Heart left ventricle (tissue), 16 donors: ENCODE data around the gene VARS1. TPM values are rescaled to one million over a fixed set of nuclear protein-coding genes. Genes with fewer than 3 reads are reported as not detected.
A peak's percentile ranks its signal among the peaks of the same experiment; 100 is the strongest.

ENCODE experiments used
- ATAC-seq, 4 donors: fragments of 200-7000 bp; cut with Tn5 transposase; one replicate each; pipeline ENCODE4 v1.9.1; 2020 to 2022; ENCODE audit warnings: moderate library complexity in 4 of 4, mild to moderate bottlenecking in 3 of 4, moderate number of reproducible peaks in 1 of 4
- DNase-seq, 5 donors: peaks; one replicate each; pipeline ENCODE4 v3.0.0-alpha.2; 2020
- H3K27ac ChIP-seq, 12 donors: fragments of 200-600 bp; sonication (generic) in 4 of 12; one replicate each; pipeline versions ENCODE4 v1.5.0 to v1.8.0; 2016 to 2022; ENCODE audit warnings: mild to moderate bottlenecking in 2 of 12
- H3K27me3 ChIP-seq, 9 donors: fragments of 200-600 bp; sonication (generic) in 2 of 9; one replicate each; pipeline versions ENCODE4 v1.5.1 to v1.8.0; 2016 to 2022; ENCODE audit warnings: mild to moderate bottlenecking in 3 of 9
- H3K36me3 ChIP-seq, 9 donors: fragments of 200-600 bp; sonication (generic) in 2 of 9; one replicate each; pipeline versions ENCODE4 v1.5.0 to v1.8.0; 2018 to 2022; ENCODE audit warnings: mild to moderate bottlenecking in 2 of 9
- H3K4me1 ChIP-seq, 12 donors: fragments of 200-600 bp; sonication (generic) in 4 of 12; one replicate each; pipeline versions ENCODE4 v1.5.0 to v1.8.0; 2016 to 2022; ENCODE audit warnings: mild to moderate bottlenecking in 3 of 12
- H3K4me3 ChIP-seq, 12 donors: fragments of 200-600 bp; sonication (generic) in 4 of 12; one replicate each; pipeline versions ENCODE4 v1.5.0 to v1.8.0; 2017 to 2022; ENCODE audit warnings: mild to moderate bottlenecking in 9 of 12, moderate library complexity in 4 of 12
- H3K9me3 ChIP-seq, 12 donors: fragments of 200-600 bp; sonication (generic) in 4 of 12; one replicate each; pipeline versions ENCODE4 v1.5.0 to v1.8.0; 2016 to 2022; ENCODE audit warnings: mild to moderate bottlenecking in 1 of 12
- POLR2A ChIP-seq, 2 donors: fragments of 450-650 bp; IDR thresholded peaks; one replicate each; pipeline ENCODE4 v1.6.1; 2017; ENCODE audit warnings: antibody characterized with exemption in 2 of 2, mild to moderate bottlenecking in 2 of 2, moderate library complexity in 2 of 2
- WGBS, 4 donors: extraction: QIAGEN DNeasy Blood & Tissue Kit in 2 of 4; methylation state at CpG; one replicate each; pipeline versions ENCODE4 v1.1.5 to v1.1.7; 2013 to 2018; 5-methylcytosine and 5-hydroxymethylcytosine counted together
- intact Hi-C, 10 donors: fragments of 100-400 bp; cut with DNase I; formaldehyde crosslinking; loops; one replicate each; pipeline versions ENCODE4 v1.11.1 to v1.14.2; 2022
- polyA plus RNA-seq, 2 donors: library from polyadenylated mRNA; stranded (reverse); fragments of 200-250 nt; gene quantifications; one replicate each; pipeline ENCODE4 v1.2.3, GENCODE V29; 2013
- total RNA-seq, 9 donors: library from RNA; depleted of rRNA in 2 of 9; stranded (reverse); fragments of >200 nt in 2 of 9; fragmentation: NEBNext Ultra II Directional in 3 of 9; extraction: Animal tissue kit (Norgen Biotek cat#: 25700) in 3 of 9; gene quantifications; one replicate each; pipeline versions ENCODE4 v1.1.0 to v1.2.4, GENCODE V29; 2016 to 2023
- TF ChIP-seq, protein P1 (sequence below), 12 donors: fragments of 200-600 bp; sonication (generic) in 4 of 12; IDR thresholded peaks; one replicate each; pipeline versions ENCODE4 v1.5.0 to v1.8.0; 2018 to 2022; ENCODE audit warnings: antibody characterized with exemption in 12 of 12, mild to moderate bottlenecking in 5 of 12
- donor health status: ischemic (EF 13 %, LVEDD 7.1; RV severe dilation, severe dysfunction).
- donor health status: healthy with polysubstance abuse.
- donor health status: DM: no; HTN: yes; CAD: no.
- donor health status: DM: no; HTN: no; CAD: no.
- donor health status: ischemic (EF 25% LVEDD 6.9; RV normal size, moderate dysfunction).
- donor health status: ischemic (EF 25% LVEDD 5.7; RV mildly dilated, moderate dysfunction).
- donor health status: healthy.
- donor health status: DM: yes; HTN: yes; CAD: no.
- donor health status: ischemic (EF 35%, LVEDD 5.7; RV mildly dilated, moderate dysfunction).
- donor health status: nonischemic (EF 11% LVEDD 7.7; RV severe dilation, severe dysfunction).
- donor health status: DM: yes; HTN: yes; CAD: no.
- donor health status: PGD.
- donor health status: ischemic (EF 29% LVEDD 5.4; RV normal size, mild dysfunction).
- donor health status: nonischemic (EF 23%, LVEDD 6.1; RV moderate dilation, normal function).

VARS1 gene
- total and polyA plus RNA-seq, 11 donors: 18.6 to 61.8 (median 26.1) TPM

DNA sequence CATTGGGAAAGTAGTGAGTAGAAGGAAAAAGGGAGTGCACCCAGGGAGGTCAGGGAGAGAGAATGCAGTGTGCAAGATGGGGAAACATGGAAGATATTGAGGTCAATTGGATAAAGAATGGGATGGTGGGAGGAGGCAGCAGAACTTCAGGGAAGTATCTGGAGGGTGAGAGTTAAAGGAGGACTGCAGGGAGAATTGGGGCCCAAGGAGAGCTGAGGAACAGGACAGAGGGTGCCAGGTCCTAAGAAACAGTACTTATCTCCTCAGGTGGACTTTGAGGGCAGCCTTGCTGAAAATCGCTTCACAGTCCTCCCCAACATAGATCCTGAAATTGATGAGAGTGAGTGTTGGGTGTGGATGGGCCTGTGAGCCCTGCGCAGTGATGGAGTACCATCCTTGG, 37.3 kb downstream of the VARS1 start:
- no peak for ATAC-seq

GRCh38 chr6:31752739-31753319, 42.7 kb downstream of the VARS1 start:
- DNase-seq (no peak), ATAC-seq (no peak)
- TF ChIP-seq POLR2A (IDR thresholded peaks at IDR 0.05): no peak
- TF ChIP-seq, protein P1, sequence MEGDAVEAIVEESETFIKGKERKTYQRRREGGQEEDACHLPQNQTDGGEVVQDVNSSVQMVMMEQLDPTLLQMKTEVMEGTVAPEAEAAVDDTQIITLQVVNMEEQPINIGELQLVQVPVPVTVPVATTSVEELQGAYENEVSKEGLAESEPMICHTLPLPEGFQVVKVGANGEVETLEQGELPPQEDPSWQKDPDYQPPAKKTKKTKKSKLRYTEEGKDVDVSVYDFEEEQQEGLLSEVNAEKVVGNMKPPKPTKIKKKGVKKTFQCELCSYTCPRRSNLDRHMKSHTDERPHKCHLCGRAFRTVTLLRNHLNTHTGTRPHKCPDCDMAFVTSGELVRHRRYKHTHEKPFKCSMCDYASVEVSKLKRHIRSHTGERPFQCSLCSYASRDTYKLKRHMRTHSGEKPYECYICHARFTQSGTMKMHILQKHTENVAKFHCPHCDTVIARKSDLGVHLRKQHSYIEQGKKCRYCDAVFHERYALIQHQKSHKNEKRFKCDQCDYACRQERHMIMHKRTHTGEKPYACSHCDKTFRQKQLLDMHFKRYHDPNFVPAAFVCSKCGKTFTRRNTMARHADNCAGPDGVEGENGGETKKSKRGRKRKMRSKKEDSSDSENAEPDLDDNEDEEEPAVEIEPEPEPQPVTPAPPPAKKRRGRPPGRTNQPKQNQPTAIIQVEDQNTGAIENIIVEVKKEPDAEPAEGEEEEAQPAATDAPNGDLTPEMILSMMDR (IDR thresholded peaks at IDR 0.05): no peak
- Histone ChIP-seq H3K4me1 (no peaks in the 10 kb centered on the region), H3K36me3 (peaks cover 0 to 3% (median 0%) of the 10 kb centered on the region in 9 donors), H3K4me3 (no peak overlapping the region), H3K9me3 (no peaks in the 10 kb centered on the region), H3K27ac (no peak overlapping the region), H3K27me3 (no peaks in the 10 kb centered on the region)
- 71 to 76% (median 74%) methylated on average over 8 of the region's 8 CpGs for WGBS, 4 donors
- intact Hi-C loops: no loop called here

More for the DNA sequence above, 37.3 kb downstream of the VARS1 start:
- H3K4me3 ChIP-seq: no peak overlapping the region
- TF ChIP-seq, protein P1 (IDR thresholded peaks at IDR 0.05): no peak
- no peak for TF ChIP-seq POLR2A (IDR thresholded peaks at IDR 0.05)
- intact Hi-C loops: no loop called here
- H3K27ac ChIP-seq: no peak overlapping the region
- H3K36me3 ChIP-seq: peaks cover 0 to 29% (median 0%) of the 10 kb centered on the region in 9 donors
- H3K4me1 ChIP-seq: peaks cover 0 to 6% (median 0%) of the 10 kb centered on the region in 12 donors
- H3K9me3 ChIP-seq: no peaks in the 10 kb centered on the region
- no peak for DNase-seq
- no peaks in the 10 kb centered on the region for H3K27me3 ChIP-seq
- whole genome bisulfite sequencing, 4 donors: 92 to 98% (median 96%) methylated on average over 2 of the region's 2 CpGs

DNA sequence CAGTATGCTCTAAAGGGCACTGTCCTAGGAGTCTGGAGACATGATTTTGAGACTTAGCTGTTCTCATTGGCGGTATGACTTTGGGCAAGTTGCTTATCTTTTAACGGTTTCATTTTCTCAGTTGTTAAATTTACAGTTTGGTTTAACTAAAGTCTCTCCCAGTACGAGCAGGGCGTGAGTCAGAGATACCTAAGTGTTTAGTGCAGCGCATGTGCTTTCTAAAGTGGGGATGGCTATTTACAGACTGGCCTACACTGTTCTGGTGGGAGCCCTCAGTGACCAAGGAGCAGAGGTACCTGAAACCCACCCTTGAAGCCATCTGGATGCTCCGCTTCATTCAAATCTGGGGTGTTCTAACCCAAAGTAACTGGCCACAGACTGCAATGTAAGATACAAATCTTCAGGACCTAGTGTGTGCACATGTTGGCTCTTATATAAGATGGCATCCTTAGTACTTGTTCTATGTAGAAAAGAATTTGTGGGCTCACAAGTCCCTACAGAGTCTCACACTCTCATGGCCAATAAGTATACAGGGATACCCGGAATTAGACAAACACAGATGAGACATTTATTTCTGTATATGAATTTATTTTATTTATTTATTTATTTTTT, 45.0 kb downstream of the VARS1 start:
- Histone ChIP-seq H3K36me3 (peaks cover 0 to 16% (median 0%) of the 10 kb centered on the region in 9 donors), H3K9me3 (no peaks in the 10 kb centered on the region), H3K4me1 (no peaks in the 10 kb centered on the region), H3K4me3 (no peak overlapping the region), H3K27ac (no peak overlapping the region), H3K27me3 (no peaks in the 10 kb centered on the region)
- 84 to 91% (median 88%) methylated on average over 7 of the region's 7 CpGs for WGBS, 4 donors
- no peak for DNase-seq
- ATAC-seq: peak in 1 of 4 donors; percentile 42
- no peak for TF ChIP-seq POLR2A (IDR thresholded peaks at IDR 0.05)
- TF ChIP-seq, protein P1 (IDR thresholded peaks at IDR 0.05): no peak
- intact Hi-C loops: no loop called here

DNA sequence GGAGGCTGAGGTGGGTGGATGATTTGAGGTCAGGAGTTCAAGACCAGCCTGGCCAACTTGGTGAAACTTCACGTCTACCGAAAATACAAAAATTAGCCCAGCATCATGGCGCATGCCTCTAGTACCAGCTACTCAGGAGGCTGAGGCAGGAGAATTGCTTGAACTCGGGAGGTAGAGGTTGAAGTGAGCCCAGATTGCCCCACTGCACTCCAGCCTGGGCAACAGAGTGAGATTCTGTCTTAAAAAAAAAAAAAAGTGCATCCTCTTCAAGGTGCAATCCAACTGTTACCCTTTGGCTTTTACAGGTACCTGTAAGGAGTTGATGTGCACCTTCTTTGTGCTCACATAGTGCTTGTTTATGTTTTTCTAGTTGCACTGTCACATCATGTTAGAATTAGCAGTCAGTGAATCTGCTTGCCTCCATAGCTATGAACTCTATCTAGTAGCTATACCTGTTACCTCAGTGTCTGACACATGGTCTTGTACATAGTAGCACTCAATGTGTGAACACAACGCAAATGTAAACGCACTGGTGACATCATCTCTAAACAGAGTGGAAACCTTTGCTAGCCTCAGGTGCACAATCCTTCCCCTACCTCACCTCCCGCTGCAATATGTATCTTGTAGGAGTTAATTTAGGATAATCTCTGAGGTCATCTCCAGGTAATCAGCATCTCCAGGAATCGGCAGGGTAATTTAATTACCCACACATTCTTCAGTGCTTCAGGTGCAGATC, 46.1 kb downstream of the VARS1 start:
- TF ChIP-seq, protein P1 (IDR thresholded peaks at IDR 0.05): no peak
- no peak for TF ChIP-seq POLR2A (IDR thresholded peaks at IDR 0.05)
- Histone ChIP-seq H3K27ac (no peak overlapping the region), H3K4me3 (no peak overlapping the region), H3K27me3 (no peaks in the 10 kb centered on the region), H3K36me3 (peaks cover 0 to 16% (median 0%) of the 10 kb centered on the region in 9 donors), H3K9me3 (no peaks in the 10 kb centered on the region), H3K4me1 (no peaks in the 10 kb centered on the region)
- no peak for ATAC-seq
- WGBS, 4 donors: 92 to 96% (median 93%) methylated on average over 7 to 8 of the region's 8 CpGs
- DNase-seq: no peak
- intact Hi-C loops: no loop called here
